Pancreas (tissue), 10 donors: ENCODE results near the gene WHRN. TPM values are rescaled to one million over a fixed set of nuclear protein-coding genes. Genes with fewer than 3 reads are reported as not detected.

Experiments used
- ATAC-seq, 4 donors: fragments of 200-7000 bp; cut with Tn5 transposase; one replicate each; pipeline versions ENCODE4 v1.8.0 to v1.9.1; 2020; ENCODE audit warnings: mild to moderate bottlenecking in 4 of 4, moderate library complexity in 4 of 4
- DNase-seq, 6 donors: peaks; one replicate each; pipeline ENCODE4 v3.0.0-alpha.2; 2020
- FAIRE-seq: peaks from 2 replicates; lab custom pipeline; 2012; peaks lifted over from hg19 to GRCh38; lab: Jason Lieb, UNC
- H3K27ac ChIP-seq, 4 donors: fragments of 200-600 bp; sonication (generic); 1 replicate in 3 of 4; 2 replicates in 1 of 4; pipeline versions ENCODE4 v1.5.0 to v1.8.0; 2020
- H3K27me3 ChIP-seq, 4 donors: fragments of 200-600 bp; one replicate each; pipeline ENCODE4 v1.8.0; 2021
- H3K36me3 ChIP-seq, 3 donors: fragments of 200-600 bp; sonication (generic) in 1 of 3; one replicate each; pipeline versions ENCODE4 v1.5.0 to v1.8.0; 2020 to 2021
- H3K4me1 ChIP-seq, 3 donors: fragments of 200-600 bp; one replicate each; pipeline ENCODE4 v1.8.0; 2021
- H3K4me3 ChIP-seq, 4 donors: fragments of 200-600 bp; sonication (generic) in 2 of 4; one replicate each; pipeline versions ENCODE4 v1.5.0 to v1.8.0; 2020 to 2021
- H3K9me3 ChIP-seq, 4 donors: fragments of 200-600 bp; one replicate each; pipeline ENCODE4 v1.8.0; 2021
- WGBS, 2 donors: extraction: QIAGEN DNeasy Blood & Tissue Kit; methylation state at CpG; one replicate each; pipeline ENCODE4 v1.1.7; 2013; 5-methylcytosine and 5-hydroxymethylcytosine counted together
- intact Hi-C, 3 donors: fragments of 100-400 bp; cut with DNase I; formaldehyde crosslinking; loops; one replicate each; pipeline versions ENCODE4 v1.11.1 to v1.14.2; 2022
- polyA plus RNA-seq, 2 donors: library from polyadenylated mRNA; stranded (reverse); fragments of 200-250 nt; gene quantifications; one replicate each; pipeline ENCODE4 v1.2.3, GENCODE V29; 2013
- total RNA-seq, 6 donors: library from RNA; stranded (reverse); fragmentation: NEBNext Ultra II Directional in 4 of 6; extraction: Animal tissue kit (Norgen Biotek cat#: 25700) in 4 of 6; gene quantifications; one replicate each; pipeline versions ENCODE4 v1.2.1 to v1.2.4, GENCODE V29; 2021 to 2023
- TF ChIP-seq, protein P1 (sequence below), 4 donors: fragments of 200-600 bp; sonication (generic) in 3 of 4; IDR thresholded peaks; one replicate each; pipeline versions ENCODE4 v1.5.0 to v1.8.0; 2021; ENCODE audit warnings: antibody characterized with exemption in 4 of 4
- donor health status: healthy with polysubstance abuse.
- donor health status: DM: no; HTN: no; CAD: no; lungs with moderate emphysema.
- donor health status: DM: no; HTN: no; CAD: no.
- donor health status: control.
- donor health status: control.
- donor health status: Bipolar disorder and iron deficiency.
- donor health status: DM: yes; HTN: yes; CAD: no.
- donor health status: DM: no; HTN: no; CAD: no.
- donor health status: DM: no; HTN: no; CAD: no.
- donor health status: DM: yes; HTN: yes; CAD: no.

WHRN gene
- total and polyA plus RNA-seq, 8 donors: 6.7 to 32.2 (median 8.6) TPM

DNA sequence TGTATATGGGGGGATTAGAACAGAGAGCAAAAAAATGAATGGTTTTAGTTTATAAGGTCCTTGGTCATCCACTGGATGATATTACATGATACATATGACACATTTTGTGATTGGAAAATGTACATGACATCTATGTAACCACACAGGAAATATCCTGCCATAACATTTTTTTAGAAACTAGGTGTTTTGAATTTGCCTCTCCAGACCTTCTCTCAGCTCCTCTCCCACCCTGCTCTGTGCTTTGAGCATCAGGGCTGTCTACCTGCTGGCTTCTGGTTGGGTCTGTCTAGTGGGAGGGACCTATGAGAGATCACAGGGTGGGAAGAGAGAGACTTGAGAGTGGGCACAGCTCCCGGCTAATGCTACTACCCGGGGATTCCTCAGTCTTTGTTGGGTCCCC, 141.8 kb downstream of the WHRN start:
- WGBS, 2 donors: 50 to 54% methylated on average over 2 of the region's 2 CpGs
- Histone ChIP-seq H3K27ac (no peak overlapping the region), H3K4me3 (no peak overlapping the region), H3K36me3 (peaks cover 0 to 17% (median under 1%) of the 10 kb centered on the region in 3 donors), H3K4me1 (no peaks in the 10 kb centered on the region), H3K9me3 (no peaks in the 10 kb centered on the region), H3K27me3 (no peaks in the 10 kb centered on the region)
- DNase-seq (no peak), FAIRE-seq (no peak), ATAC-seq (no peak)
- intact Hi-C loops: no loop called here
- TF ChIP-seq, protein P1, sequence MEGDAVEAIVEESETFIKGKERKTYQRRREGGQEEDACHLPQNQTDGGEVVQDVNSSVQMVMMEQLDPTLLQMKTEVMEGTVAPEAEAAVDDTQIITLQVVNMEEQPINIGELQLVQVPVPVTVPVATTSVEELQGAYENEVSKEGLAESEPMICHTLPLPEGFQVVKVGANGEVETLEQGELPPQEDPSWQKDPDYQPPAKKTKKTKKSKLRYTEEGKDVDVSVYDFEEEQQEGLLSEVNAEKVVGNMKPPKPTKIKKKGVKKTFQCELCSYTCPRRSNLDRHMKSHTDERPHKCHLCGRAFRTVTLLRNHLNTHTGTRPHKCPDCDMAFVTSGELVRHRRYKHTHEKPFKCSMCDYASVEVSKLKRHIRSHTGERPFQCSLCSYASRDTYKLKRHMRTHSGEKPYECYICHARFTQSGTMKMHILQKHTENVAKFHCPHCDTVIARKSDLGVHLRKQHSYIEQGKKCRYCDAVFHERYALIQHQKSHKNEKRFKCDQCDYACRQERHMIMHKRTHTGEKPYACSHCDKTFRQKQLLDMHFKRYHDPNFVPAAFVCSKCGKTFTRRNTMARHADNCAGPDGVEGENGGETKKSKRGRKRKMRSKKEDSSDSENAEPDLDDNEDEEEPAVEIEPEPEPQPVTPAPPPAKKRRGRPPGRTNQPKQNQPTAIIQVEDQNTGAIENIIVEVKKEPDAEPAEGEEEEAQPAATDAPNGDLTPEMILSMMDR (IDR thresholded peaks at IDR 0.05): no peak

DNA sequence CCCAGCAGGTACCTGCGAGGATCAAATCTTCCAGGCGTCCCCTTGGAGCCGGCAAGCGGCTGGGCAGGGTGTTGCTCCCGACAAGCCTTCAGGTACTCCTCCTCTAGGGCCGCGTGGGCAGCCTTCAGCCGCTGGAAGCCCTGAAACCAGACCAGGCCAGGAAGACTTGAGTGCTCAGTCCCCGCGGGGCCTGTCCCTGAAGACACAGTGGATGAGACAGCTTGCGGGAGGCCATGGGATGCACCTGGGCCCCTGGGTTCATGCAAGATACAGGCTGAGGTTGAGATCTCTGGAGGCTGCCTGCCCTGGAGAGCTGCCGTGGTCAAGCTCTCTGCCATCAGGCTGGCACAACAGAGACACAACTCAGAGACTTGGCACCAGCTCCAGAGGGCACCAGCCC, 142.9 kb downstream of the WHRN start:
- 84 to 86% methylated on average over 12 of the region's 12 CpGs for WGBS, 2 donors
- no peak overlapping the region for H3K4me3 ChIP-seq
- H3K27ac ChIP-seq: no peak overlapping the region
- DNase-seq (no peak), ATAC-seq (no peak), FAIRE-seq (no peak)
- H3K27me3 ChIP-seq: no peaks in the 10 kb centered on the region
- peaks cover 0 to 22% (median 5%) of the 10 kb centered on the region in 3 donors for H3K36me3 ChIP-seq
- H3K9me3 ChIP-seq: no peaks in the 10 kb centered on the region
- intact Hi-C loops: no loop called here
- H3K4me1 ChIP-seq: no peaks in the 10 kb centered on the region
- TF ChIP-seq, protein P1 (IDR thresholded peaks at IDR 0.05): no peak

DNA sequence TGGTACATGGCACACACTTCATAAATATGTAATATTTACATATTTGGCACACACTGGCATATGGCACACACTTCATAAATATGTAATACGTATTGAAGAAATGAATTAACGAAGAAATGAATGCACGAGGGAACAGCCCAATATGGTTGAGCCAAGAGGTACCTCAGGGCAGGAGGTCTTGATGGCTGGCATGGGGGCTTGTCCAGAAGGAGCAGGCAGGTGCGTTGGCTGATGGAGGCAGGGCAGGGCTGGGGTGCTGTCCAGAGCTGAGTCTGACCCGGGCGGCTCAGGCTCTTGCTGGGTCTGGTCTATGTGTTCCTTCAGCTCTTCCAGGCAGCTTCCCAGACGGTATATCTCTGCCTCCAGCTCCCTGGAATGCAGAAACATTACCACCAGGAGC, 143.7 kb downstream of the WHRN start:
- no peak for ATAC-seq
- peaks cover 0 to 22% (median 5%) of the 10 kb centered on the region in 3 donors for H3K36me3 ChIP-seq
- H3K27me3 ChIP-seq: no peaks in the 10 kb centered on the region
- intact Hi-C loops: no loop called here
- H3K4me3 ChIP-seq: no peak overlapping the region
- WGBS, 2 donors: 91 to 96% methylated on average over 7 of the region's 7 CpGs
- DNase-seq: no peak
- no peaks in the 10 kb centered on the region for H3K9me3 ChIP-seq
- H3K27ac ChIP-seq: no peak overlapping the region
- no peak for FAIRE-seq
- no peaks in the 10 kb centered on the region for H3K4me1 ChIP-seq
- TF ChIP-seq, protein P1 (IDR thresholded peaks at IDR 0.05): no peak

DNA sequence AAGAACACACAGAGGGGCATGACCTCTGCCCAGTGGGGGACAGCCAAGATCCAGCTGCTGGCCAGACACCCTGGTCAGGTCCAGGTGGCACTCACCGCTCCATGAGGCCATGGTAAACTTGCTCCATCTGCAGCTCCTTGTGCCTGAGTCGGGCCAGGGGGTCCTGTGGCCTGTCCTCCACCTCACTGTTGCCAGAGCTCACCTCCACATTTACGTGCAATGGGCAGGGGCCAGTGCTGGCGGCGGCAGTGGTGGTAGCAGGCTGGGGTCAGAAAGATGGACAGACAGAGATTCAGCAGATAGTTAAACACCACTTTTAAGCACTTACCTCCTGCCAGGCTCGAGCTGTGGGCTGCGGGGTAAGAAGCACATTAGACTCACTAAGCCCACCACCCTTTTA, 145.5 kb downstream of the WHRN start:
- FAIRE-seq: no peak
- peaks cover 0 to 22% (median 5%) of the 10 kb centered on the region in 3 donors for H3K36me3 ChIP-seq

DNA sequence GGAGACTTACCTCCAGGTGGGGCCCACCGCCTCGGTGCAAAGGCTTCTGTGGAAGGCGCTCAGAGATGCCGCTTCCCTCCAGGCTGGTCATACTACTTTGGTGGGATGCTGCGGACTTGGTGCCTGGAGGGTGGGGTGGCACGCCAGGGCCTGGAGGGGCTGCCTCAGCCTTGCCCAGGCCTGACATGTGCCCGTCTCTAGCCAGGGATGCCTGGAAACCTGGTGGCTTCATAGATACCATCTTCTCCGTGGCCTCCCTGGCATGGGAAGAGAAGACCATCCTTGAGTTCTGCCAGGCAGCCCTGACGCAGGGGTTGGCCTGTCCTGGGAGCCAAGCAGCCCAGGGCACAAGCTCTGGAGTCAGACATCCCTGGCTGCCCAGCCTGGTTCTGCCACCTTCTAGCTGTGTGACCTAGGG, 147.4 kb downstream of the WHRN start:
- DNase-seq (peak in 1 of 6 donors; percentile 32), ATAC-seq (no peak), FAIRE-seq (no peak)
- TF ChIP-seq, protein P1 (IDR thresholded peaks at IDR 0.05): no peak
- H3K27ac ChIP-seq: no peak overlapping the region
- WGBS, 2 donors: 92 to 96% methylated on average over 7 to 9 of the region's 9 CpGs
- no peaks in the 10 kb centered on the region for H3K27me3 ChIP-seq
- no peaks in the 10 kb centered on the region for H3K9me3 ChIP-seq
- intact Hi-C loops: no loop called here
- H3K4me1 ChIP-seq: no peaks in the 10 kb centered on the region
- H3K4me3 ChIP-seq: no peak overlapping the region
- H3K36me3 ChIP-seq: peaks cover 0 to 22% (median 5%) of the 10 kb centered on the region in 3 donors

More for the DNA sequence above, 145.5 kb downstream of the WHRN start:
- intact Hi-C loops: no loop called here
- Histone ChIP-seq H3K4me1 (no peaks in the 10 kb centered on the region), H3K4me3 (no peak overlapping the region), H3K27me3 (no peaks in the 10 kb centered on the region), H3K27ac (no peak overlapping the region), H3K9me3 (no peaks in the 10 kb centered on the region)
- WGBS, 2 donors: 92% methylated on average over 7 of the region's 7 CpGs
- DNase-seq (peak in 1 of 6 donors; percentile 23), ATAC-seq (no peak)
- TF ChIP-seq, protein P1 (IDR thresholded peaks at IDR 0.05): no peak
